ENCODE data around the gene CERS6. TPM values are rescaled to one million over a fixed set of nuclear protein-coding genes. Genes with fewer than 3 reads are reported as not detected.

Gene CERS6
- polyA plus RNA-seq, 1 donor, result 33.8 TPM

GRCh38 chr2:168573128-168573903, 117.2 kb downstream of the CERS6 start:
- DNase-seq, result no peak

GRCh38 chr2:168574856-168575630, 119.0 kb downstream of the CERS6 start:
- no peak for DNase-seq

DNA sequence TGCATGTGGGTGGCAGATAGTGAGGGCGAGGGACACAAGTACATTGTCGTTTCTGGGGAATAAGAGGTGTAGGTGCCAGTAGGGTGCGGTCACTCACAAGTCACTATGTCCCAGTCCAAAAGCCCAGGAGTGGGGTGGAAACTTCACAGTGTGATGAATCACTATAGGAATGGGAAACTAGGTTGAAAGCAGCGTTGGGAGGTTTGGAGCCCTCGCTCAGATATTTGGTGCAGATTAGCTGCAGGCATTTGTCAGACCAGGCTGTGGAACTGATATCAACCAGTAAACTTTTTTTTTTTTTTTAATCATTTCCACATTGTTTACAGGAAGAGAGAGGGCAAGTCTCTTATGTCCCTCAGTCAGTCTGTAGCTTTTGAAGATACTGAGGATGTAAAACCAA, 121.8 kb downstream of the CERS6 start:
- DNase-seq, result no peak

GRCh38 chr2:168583064-168583709, 127.1 kb downstream of the CERS6 start:
- DNase-seq, result no peak

DNA sequence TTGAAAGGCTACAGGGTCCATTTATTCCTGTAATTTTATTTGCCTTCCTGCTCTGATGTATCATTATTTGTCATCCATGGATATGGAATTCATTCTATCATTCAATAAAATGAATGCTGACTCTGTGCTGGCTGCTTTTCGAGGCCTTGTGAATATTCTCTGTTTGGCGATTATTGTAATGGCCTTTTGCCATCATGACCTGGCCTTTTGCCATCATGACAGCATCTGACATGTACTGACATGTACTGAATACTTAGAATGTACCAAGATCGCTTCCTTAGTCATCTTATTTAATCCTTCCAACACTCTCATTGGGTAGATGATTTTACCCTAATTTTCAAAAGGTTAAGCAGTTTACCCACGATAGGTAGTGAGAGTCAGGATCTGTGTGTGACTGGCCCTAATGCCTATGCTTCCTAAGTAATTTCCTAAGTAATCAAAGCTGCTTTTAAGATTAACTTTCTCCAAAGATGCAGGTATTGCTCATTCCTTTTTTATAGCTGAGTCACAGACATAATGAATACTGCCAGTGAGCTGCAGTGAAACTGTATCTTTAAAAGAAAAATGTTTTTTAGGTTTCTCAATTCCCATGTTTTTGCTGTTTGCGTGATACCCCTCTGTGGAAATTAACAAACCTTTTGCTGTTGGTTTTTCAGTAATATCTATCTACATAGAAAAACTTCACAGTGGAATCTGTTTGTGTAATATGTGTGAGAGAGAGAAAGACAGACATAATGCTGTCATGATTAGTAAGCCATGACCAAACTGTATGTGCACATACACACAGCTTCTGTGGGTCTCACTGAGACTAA, 127.8 kb downstream of the CERS6 start:
- DNase-seq, result peak; percentile 23

GRCh38 chr2:168584911-168585310, 128.8 kb downstream of the CERS6 start:
- no peak for DNase-seq

GRCh38 chr2:168585700-168586099, 129.6 kb downstream of the CERS6 start:
- DNase-seq, result no peak

DNA sequence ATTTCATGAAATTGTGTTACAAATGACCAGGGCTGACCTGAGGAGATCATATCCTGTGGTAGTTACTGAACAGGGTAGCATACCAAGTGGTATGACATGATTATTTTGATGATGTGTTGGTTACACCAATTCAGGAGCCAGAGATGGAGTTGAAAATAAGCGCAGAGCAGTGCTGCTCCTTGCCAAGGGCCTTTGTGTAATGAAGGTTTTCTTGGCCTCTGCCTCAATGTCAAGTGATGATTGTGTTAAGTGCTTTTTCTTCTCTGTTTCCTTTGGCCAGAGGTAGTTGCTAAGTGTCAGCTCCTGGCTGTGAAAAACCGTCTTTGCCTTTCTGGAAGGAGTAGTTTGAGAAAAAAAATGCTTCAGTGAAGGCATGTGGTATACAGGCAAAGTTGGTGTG, 131.2 kb downstream of the CERS6 start:
- DNase-seq, result no peak

GRCh38 chr2:168589236-168590211, 133.5 kb downstream of the CERS6 start:
- no peak for DNase-seq

GRCh38 chr2:168592181-168592831, 136.2 kb downstream of the CERS6 start:
- DNase-seq, result no peak

DNA sequence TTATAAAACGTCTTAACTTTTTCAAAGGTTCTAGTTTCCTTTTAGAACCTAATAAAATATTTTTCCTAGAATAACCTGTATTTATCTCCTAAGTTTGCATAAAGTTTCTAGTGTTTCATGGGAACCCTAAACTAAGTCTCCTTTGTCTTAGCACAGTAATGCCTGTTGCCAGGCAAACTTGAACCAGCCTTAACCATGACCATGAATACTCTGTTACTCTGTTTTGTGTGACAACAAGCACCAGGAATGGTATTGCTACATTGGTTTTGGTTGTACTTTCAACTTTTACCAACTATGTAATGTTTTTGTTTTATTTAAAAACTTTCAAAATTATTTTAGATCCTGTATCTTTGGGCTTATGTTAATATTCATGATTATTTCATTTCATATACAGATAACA, 137.6 kb downstream of the CERS6 start:
- DNase-seq, result no peak

- no peak for DNase-seq
Observed at GRCh38 chr2:168594778-168595177, 138.7 kb downstream of the CERS6 start.

DNA sequence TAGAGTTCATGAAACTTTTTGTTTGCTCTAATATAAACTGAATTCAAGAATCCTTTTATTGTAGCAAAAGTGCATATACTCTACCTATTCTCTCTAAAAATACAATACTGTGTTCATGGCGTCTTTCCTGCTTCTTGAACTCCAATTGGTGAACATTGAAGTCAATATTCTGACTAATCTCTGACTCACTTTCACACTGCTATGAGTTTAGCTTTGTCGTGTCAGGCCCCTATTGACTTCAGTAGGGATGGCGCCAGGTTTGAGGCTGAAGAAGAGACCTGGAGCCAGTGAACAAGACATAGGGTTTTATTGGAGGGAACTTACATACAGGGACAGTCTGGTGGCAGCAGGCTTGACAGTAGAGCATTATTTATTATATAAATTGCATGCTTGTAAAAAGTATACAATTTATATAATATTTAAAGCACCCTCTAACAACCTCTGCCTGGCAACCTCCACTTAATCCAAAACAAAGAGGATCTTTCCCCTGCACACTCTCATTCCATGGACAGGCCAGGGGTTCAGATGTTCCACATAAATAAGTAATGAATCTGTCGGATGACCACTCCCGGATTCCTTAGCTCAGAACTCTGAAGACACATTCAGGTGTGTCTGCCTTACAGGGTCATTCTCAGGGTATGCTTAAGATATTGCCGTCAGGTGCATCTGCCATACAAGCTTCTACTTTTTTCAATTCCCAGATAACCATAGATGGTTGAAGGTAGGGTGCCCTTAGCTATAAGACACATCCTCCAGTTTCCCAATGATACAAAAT, 141.0 kb downstream of the CERS6 start:
- DNase-seq, result no peak

DNA sequence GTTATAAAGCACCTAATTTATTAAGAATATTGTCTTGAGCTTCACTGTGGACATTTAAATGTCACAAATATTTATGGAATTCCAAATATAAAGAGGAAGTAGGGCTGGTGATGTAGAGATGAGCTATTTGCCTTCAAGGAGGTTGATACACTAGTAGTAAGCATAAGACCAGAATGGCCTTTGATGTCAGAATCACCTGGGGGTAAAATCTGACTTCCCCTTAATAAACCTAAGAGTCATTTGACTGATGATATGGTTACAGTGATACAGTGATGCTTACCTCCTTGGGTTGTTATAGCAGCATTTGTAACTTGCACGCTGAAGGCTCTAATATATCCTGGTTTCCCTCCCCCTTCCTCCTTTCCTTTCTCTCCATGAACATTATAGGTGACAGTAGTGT, 143.7 kb downstream of the CERS6 start:
- no peak for DNase-seq

DNA sequence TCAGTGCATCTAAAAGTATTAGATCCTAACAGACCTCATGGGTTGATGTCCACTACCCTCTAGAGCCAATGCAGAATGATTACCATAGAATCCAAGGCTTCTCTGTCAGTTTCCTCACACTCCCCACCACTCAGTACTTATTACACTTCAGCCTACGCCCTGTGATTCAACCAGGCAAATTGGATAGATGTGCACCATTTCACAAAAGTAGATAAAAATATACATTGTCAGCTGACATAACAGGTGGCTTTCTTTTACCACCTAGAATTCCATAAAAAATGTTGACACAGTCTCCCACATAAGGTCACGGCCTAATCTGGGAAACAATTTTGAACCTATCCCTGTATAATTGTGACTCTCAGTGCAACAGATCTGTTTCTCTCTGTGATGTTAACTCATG, 144.9 kb downstream of the CERS6 start:
- DNase-seq, result no peak

DNA sequence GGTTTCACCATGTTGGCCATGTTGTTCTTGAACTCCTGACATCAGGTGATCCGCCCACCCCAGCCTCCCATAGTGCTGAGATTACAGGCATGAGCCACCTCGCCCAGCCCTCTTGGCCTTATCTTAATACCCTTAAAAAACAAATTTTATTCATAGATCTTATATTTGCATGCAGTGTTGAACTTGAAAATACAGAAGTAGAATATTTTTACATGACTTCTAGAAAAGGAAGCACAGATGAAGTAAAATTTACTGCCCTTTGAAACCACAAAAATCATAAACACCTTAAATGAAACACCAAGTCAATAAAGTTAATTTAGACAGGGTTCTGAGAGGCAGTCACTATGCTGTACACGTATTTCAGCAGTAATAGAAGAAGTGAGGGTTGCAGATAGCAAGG, 145.7 kb downstream of the CERS6 start:
- DNase-seq, result no peak

GRCh38 chr2:168602379-168602778, 146.3 kb downstream of the CERS6 start:
- no peak for DNase-seq

- no peak for DNase-seq
Observed at GRCh38 chr2:168602846-168603401, 146.9 kb downstream of the CERS6 start.

DNA sequence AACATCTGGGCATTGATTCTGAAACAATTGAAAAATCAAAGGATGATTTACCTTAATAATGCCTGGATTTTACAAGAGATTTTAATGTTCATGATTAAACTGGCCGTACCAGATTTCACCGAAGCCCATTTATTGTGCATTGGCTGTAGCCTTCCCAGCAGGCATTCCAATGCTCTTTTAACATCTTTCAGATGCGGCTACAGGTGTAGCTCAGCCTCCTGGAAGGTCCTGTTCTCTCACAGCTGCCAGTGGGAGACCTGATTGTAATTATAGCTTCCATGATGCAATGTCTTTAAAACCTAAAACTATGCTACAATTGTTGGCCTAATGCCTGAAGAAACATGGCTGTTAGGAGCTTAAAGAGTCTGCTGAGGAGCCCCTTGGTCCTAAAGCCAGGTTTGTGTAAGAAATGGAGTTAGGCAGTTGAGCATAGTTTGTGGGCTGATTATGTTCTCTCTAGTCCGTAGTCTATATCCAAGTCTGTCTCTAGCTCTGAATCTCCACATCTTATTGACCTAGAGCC, 147.4 kb downstream of the CERS6 start:
- no peak for DNase-seq
